GM12878 (cell line): ENCODE data around the gene OPN4. TPM values are rescaled to one million over a fixed set of nuclear protein-coding genes. Genes with fewer than 3 reads are reported as not detected.

Experiments used
- ATAC-seq: fragments of 200-7000 bp; cut with Tn5 transposase; 3 replicates; pipeline ENCODE4 v1.9.1; 2020; ENCODE audit warnings: mild to moderate bottlenecking, moderate library complexity
- BruUV-seq: library from RNA; stranded (reverse); fragments of 400-500 nt; replicated peaks from 2 replicates; lab custom pipeline; 2021; lab: Mats Ljungman, UMichigan
- CTCF ChIA-PET: fragments of 300-600 bp; sonication (Branson Sonifier 250); formaldehyde crosslinking; extraction: SDS; loops from one replicate; lab custom pipeline; 2021; ENCODE audit warnings: inconsistent platforms; lab: Yijun Ruan, JAX
- POLR2A ChIA-PET: fragments of 350-600 bp; formaldehyde crosslinking; extraction: SDS; loops from one replicate; lab custom pipeline; 2021; ENCODE audit warnings: inconsistent platforms; lab: Charles Lee
- RAD21 ChIA-PET: fragments of 300-600 bp; sonication (Branson Sonifier 250); formaldehyde crosslinking; loops from one replicate; lab custom pipeline; 2023; ENCODE audit warnings: antibody characterized with exemption; ENCODE audit not compliant: unreplicated experiment; lab: Charles Lee
- SMC1A ChIA-PET: fragments of 300-600 bp; sonication (Branson Sonifier 250); formaldehyde crosslinking; loops from one replicate; lab custom pipeline; 2023; ENCODE audit not compliant: unreplicated experiment, uncharacterized antibody; lab: Charles Lee
- DNase-seq: peaks from one replicate; pipeline ENCODE4 v3.0.0-alpha.2; 2011; ENCODE audit warnings: low read depth, low spot score
- FAIRE-seq: peaks from 3 replicates; lab custom pipeline; 2011; peaks lifted over from hg19 to GRCh38; lab: Jason Lieb, UNC
- H2AFZ ChIP-seq: 2 replicates; pipeline ENCODE4 v1.6.0; 2011; ENCODE audit warnings: low read depth, low read length, control low read depth; ENCODE audit not compliant: control insufficient read depth
- H3K27ac ChIP-seq: 2 replicates; pipeline ENCODE4 v1.5.1; 2011; ENCODE audit warnings: control low read depth; ENCODE audit not compliant: control insufficient read depth, insufficient read depth
- H3K27me3 ChIP-seq, 2 experiments: replicated peaks in 1 of 2; 2 replicates each; pipeline versions ENCODE4 v1.6.0 to v1.6.1; 2011; ENCODE audit warnings: low read length in 1 of 2; ENCODE audit not compliant: control insufficient read depth in 2 of 2, insufficient read depth in 2 of 2
- H3K36me3 ChIP-seq, 2 experiments: 2 replicates each; pipeline ENCODE4 v1.5.1; 2011; ENCODE audit warnings: low read length in 1 of 2; ENCODE audit not compliant: control insufficient read depth in 2 of 2, insufficient read depth in 2 of 2
- H3K4me1 ChIP-seq: 2 replicates; pipeline ENCODE4 v1.6.1; 2011; ENCODE audit warnings: mild to moderate bottlenecking, low read length, moderate library complexity, mixed read lengths; ENCODE audit not compliant: control insufficient read depth, insufficient read depth
- H3K4me2 ChIP-seq: 2 replicates; pipeline ENCODE4 v1.6.0; 2011; ENCODE audit warnings: control low read depth; ENCODE audit not compliant: control insufficient read depth, insufficient read depth
- H3K4me3 ChIP-seq: fragments of 200-600 bp; sonication (generic); 2 replicates; pipeline ENCODE4 v1.5.1; 2016
- H3K79me2 ChIP-seq: 2 replicates; pipeline ENCODE4 v1.6.0; 2011; ENCODE audit warnings: low read length; ENCODE audit not compliant: control insufficient read depth, insufficient read depth
- H3K9ac ChIP-seq: 2 replicates; pipeline ENCODE4 v1.8.0; 2011; ENCODE audit warnings: low read length, control low read depth, mixed read lengths; ENCODE audit not compliant: control insufficient read depth, insufficient read depth
- H3K9me3 ChIP-seq: replicated peaks from 3 replicates; pipeline ENCODE4 v1.5.1; 2011; ENCODE audit warnings: mild to moderate bottlenecking, low read length; ENCODE audit not compliant: control insufficient read depth, insufficient read depth
- H4K20me1 ChIP-seq: 2 replicates; pipeline ENCODE4 v1.6.0; 2011; ENCODE audit not compliant: control insufficient read depth, insufficient read depth
- ATF2 ChIP-seq: IDR thresholded peaks from 2 replicates; pipeline ENCODE4 v1.6.1; 2012; ENCODE audit warnings: low read length, inconsistent platforms
- BACH1 ChIP-seq: fragments of 450-650 bp; IDR thresholded peaks from 2 replicates; pipeline ENCODE4 v1.6.1; 2017; ENCODE audit warnings: mild to moderate bottlenecking, borderline replicate concordance
- CBX3 ChIP-seq: fragments of 200-600 bp; sonication (generic); IDR thresholded peaks from 2 replicates; pipeline ENCODE4 v1.6.1; 2016; ENCODE audit warnings: low read depth, borderline replicate concordance
- CBX5 ChIP-seq: sonication (generic); IDR thresholded peaks from 2 replicates; pipeline ENCODE4 v1.6.1; 2016; ENCODE audit warnings: low read depth, moderate library complexity, mild to moderate bottlenecking, inconsistent platforms
- CHD4 ChIP-seq: fragments of 200-600 bp; sonication (generic); IDR thresholded peaks from 2 replicates; pipeline ENCODE4 v1.6.1; 2016; ENCODE audit warnings: mild to moderate bottlenecking
- DPF2 ChIP-seq: fragments of 450-650 bp; IDR thresholded peaks from 2 replicates; pipeline ENCODE4 v1.6.1; 2017; ENCODE audit warnings: mild to moderate bottlenecking
- EGR1 ChIP-seq, 2 experiments: IDR thresholded peaks; 1 replicate in 1 of 2; 2 replicates in 1 of 2; pipeline ENCODE4 v1.6.1; 2011 to 2012; ENCODE audit warnings: low read depth in 2 of 2, low read length in 2 of 2, borderline replicate concordance in 1 of 2, mild to moderate bottlenecking in 1 of 2, moderate library complexity in 1 of 2
- ETV6 ChIP-seq, 2 experiments: fragments of 450-650 bp in 1 of 2; IDR thresholded peaks in 1 of 2; conservative IDR thresholded peaks in 1 of 2; 2 replicates each; pipeline ENCODE4 v1.6.1; 2014; ENCODE audit warnings: antibody characterized with exemption in 1 of 2, borderline replicate concordance in 1 of 2, low read depth in 1 of 2, mild to moderate bottlenecking in 1 of 2, moderate library complexity in 1 of 2
- JUND ChIP-seq: IDR thresholded peaks from 2 replicates; pipeline ENCODE4 v1.6.1; 2012; ENCODE audit warnings: low read depth, mild to moderate bottlenecking, low read length, improper control_type of control experiment, moderate library complexity
- NBN ChIP-seq: fragments of 450-650 bp; IDR thresholded peaks from 2 replicates; pipeline ENCODE4 v1.6.1; 2016
- NFIC ChIP-seq: IDR thresholded peaks from 2 replicates; pipeline ENCODE4 v1.6.1; 2012; ENCODE audit warnings: low read depth, mild to moderate bottlenecking, inconsistent platforms, low read length, moderate library complexity
- PRDM15 ChIP-seq: fragments of 450-650 bp; formaldehyde crosslinking; IDR thresholded peaks from 2 replicates; pipeline ENCODE4 v1.4.0; 2020; ENCODE audit warnings: mild to moderate bottlenecking, moderate library complexity
- RUNX3 ChIP-seq: IDR thresholded peaks from 2 replicates; pipeline ENCODE4 v1.6.1; 2012; ENCODE audit warnings: low read length, inconsistent platforms
- SREBF1 ChIP-seq: IDR thresholded peaks from 2 replicates; pipeline ENCODE4 v1.6.1; 2012; ENCODE audit warnings: mild to moderate bottlenecking, low read length
- TCF7 ChIP-seq: IDR thresholded peaks from 2 replicates; pipeline ENCODE4 v1.6.1; 2014; ENCODE audit warnings: antibody characterized with exemption, borderline replicate concordance
- YY1 ChIP-seq: IDR thresholded peaks from 2 replicates; pipeline ENCODE4 v1.6.1; 2011; ENCODE audit warnings: low read depth, mild to moderate bottlenecking, low read length
- ZNF622 ChIP-seq: fragments of 450-650 bp; IDR thresholded peaks from 2 replicates; pipeline ENCODE4 v1.6.1; 2017; ENCODE audit warnings: mild to moderate bottlenecking, inconsistent platforms
- WGBS: methylation state at CpG from one replicate; pipeline ENCODE4 v1.1.6; 2016; ENCODE audit warnings: low lambda C conversion rate; ENCODE audit not compliant: insufficient replicate concordance, insufficient coverage; ENCODE audit errors: missing lambda C conversion rate; 5-methylcytosine and 5-hydroxymethylcytosine counted together
- in situ Hi-C: fragments of 300-500 bp; cut with MboI; formaldehyde crosslinking; loops from 9 replicates; pipeline ENCODE4 v1.14.3; 2018; ENCODE audit warnings: mixed read lengths
- intact Hi-C: fragments of 100-400 bp; cut with micrococcal nuclease; formaldehyde crosslinking; loops from one replicate; pipeline ENCODE4 v1.14.2; 2022; ENCODE audit not compliant: unreplicated experiment
- polyA plus RNA-seq, 11 experiments: library from polyadenylated mRNA; depleted of rRNA in 4 of 11; unstranded in 6 of 11; stranded (reverse) in 5 of 11; fragments of >200 nt; fragmentation: Nextera tagmentation in 4 of 11; fragmentation: Illumina TruSeq in 1 of 11; extraction: Ambion mirVana in 4 of 11; extraction: Trizol in 1 of 11; gene quantifications; 1 replicate in 1 of 11; 2 replicates in 10 of 11; pipeline versions ENCODE4 v1.2.1 to v1.2.3, GENCODE V29; 2011 to 2016; ENCODE audit warnings: inconsistent platforms in 2 of 11, missing spikeins in 2 of 11, low read depth in 1 of 11
- total RNA-seq, 4 experiments: library from RNA; depleted of rRNA in 3 of 4; stranded (reverse); fragments of >200 nt in 3 of 4; fragmentation: Illumina TruSeq in 1 of 4; extraction: Trizol in 1 of 4; gene quantifications; 2 replicates each; pipeline versions ENCODE4 v1.2.1 to v1.2.3, GENCODE V29; 2013 to 2021

The OPN4 gene
- total and polyA plus RNA-seq, 10 of the 15 experiments (the other 5 are each of a cell fraction or from before 2014, with no cell fraction given), result not detected

GRCh38 chr10:86681722-86682386 is 27.5 kb downstream of the OPN4 start (continued):
- TF ChIP-seq ETV6 (conservative IDR thresholded peaks at IDR 0.05 in 1 of 2, IDR thresholded peaks at IDR 0.05 in 1 of 2; ENCODE audit: borderline replicate concordance in 1 of 2, low read depth in 1 of 2), result no peak
- TF ChIP-seq TCF7, result no peak
- no peak for TF ChIP-seq PRDM15
- TF ChIP-seq NBN, result no peak
- no peak for TF ChIP-seq NFIC

- Histone ChIP-seq H4K20me1 (no peaks in the 10 kb centered on the region), H3K9me3 (no peaks in the 10 kb centered on the region), H3K27ac (no peak overlapping the region), H3K36me3 (no peaks in the 10 kb centered on the region), H3K4me3 (no peak overlapping the region), H3K79me2 (no peaks in the 10 kb centered on the region), H3K9ac (no peak overlapping the region), H2AFZ (no peak overlapping the region), H3K27me3 (no peaks in the 10 kb centered on the region), H3K4me1 (peaks cover 4% of the 10 kb centered on the region; the same call in 1 of the 2 replicates), H3K4me2 (no peak overlapping the region)
- SMC1A ChIA-PET, result interaction anchor here (2.8 to 3.0 kb wide), 2 partner anchors 11 to 40 kb away, joined by 7 to 17 read pairs; no protein-coding TSS in a partner anchor
- POLR2A ChIA-PET, result no interaction called here
- CTCF ChIA-PET, result interaction anchor here (0.7 to 2.2 kb wide), 4 partner anchors 10 to 293 kb away, joined by 3 to 6 read pairs (median 4); no protein-coding TSS in a partner anchor
- WGBS, result 14% methylated on average over 2 of the region's 2 CpGs
- no TSS peak for BruUV-seq
- no peak; the same call in 2 of the 3 replicates for ATAC-seq
- in situ Hi-C loops, result no loop called here
- DNase-seq, result no peak
- intact Hi-C loops, result no loop called here
- FAIRE-seq, result no peak
- RAD21 ChIA-PET, result interaction anchor here (0.9 to 2.7 kb wide), 3 partner anchors 39 to 282 kb away, joined by 3 to 9 read pairs (median 3); no protein-coding TSS in a partner anchor
- TF ChIP-seq CBX5 (no peak), YY1 (no peak), ZNF622 (no peak), RUNX3 (no peak), SREBF1 (no peak), CBX3 (no peak), ATF2 (no peak), EGR1 (IDR thresholded peaks at IDR 0.05; ENCODE audit: borderline replicate concordance in 1 of 2, low read depth in 2 of 2, low read length in 2 of 2) (no peak), DPF2 (no peak), CHD4 (no peak), BACH1 (no peak), JUND (no peak)
Measured at GRCh38 chr10:86682675-86683074, 28.3 kb downstream of the OPN4 start.
